Mesothelial cell of epicardium (in vitro differentiated cells): ENCODE results near the gene RBM20. TPM values are rescaled to one million over a fixed set of nuclear protein-coding genes. Genes with fewer than 3 reads are reported as not detected.
"Not testable (repeated sequence)": the region's sequence is repeated elsewhere in the genome, so short reads cannot be mapped to it uniquely, and the experiment has no call there.

Experiments
- DNase-seq, 2 experiments: peaks; one replicate each; pipeline ENCODE4 v3.0.0; 2021; ENCODE audit warnings: low spot score in 2 of 2; ENCODE audit not compliant: unreplicated experiment in 2 of 2
- H3K27ac Mint-ChIP-seq: 2 replicates; pipeline ENCODE4 v1.8.0; 2021; ENCODE audit warnings: mixed read lengths
- H3K27me3 Mint-ChIP-seq: 2 replicates; pipeline ENCODE4 v1.8.0; 2021; ENCODE audit warnings: low read depth, mixed read lengths
- H3K36me3 Mint-ChIP-seq: 2 replicates; pipeline ENCODE4 v1.8.0; 2021; ENCODE audit warnings: mixed read lengths
- H3K4me1 Mint-ChIP-seq: 2 replicates; pipeline ENCODE4 v1.8.0; 2021; ENCODE audit warnings: mixed read lengths
- H3K4me3 Mint-ChIP-seq: 2 replicates; pipeline ENCODE4 v1.8.0; 2021; ENCODE audit warnings: mild to moderate bottlenecking, moderate library complexity, mixed read lengths
- H3K9me3 Mint-ChIP-seq: 2 replicates; pipeline ENCODE4 v1.8.0; 2021; ENCODE audit warnings: mixed read lengths
- total RNA-seq: library from RNA; stranded (reverse); gene quantifications from 3 replicates; pipeline ENCODE4 v1.2.1, GENCODE V29; 2021
- TF ChIP-seq, protein P1 (sequence below): fragments of 200-600 bp; sonication (generic); IDR thresholded peaks from one replicate; pipeline ENCODE4 v1.5.0; 2021; ENCODE audit warnings: antibody characterized with exemption; ENCODE audit not compliant: unreplicated experiment

The RBM20 gene
- total RNA-seq, 1 donor from 2014 or later: 23.3 TPM

DNA sequence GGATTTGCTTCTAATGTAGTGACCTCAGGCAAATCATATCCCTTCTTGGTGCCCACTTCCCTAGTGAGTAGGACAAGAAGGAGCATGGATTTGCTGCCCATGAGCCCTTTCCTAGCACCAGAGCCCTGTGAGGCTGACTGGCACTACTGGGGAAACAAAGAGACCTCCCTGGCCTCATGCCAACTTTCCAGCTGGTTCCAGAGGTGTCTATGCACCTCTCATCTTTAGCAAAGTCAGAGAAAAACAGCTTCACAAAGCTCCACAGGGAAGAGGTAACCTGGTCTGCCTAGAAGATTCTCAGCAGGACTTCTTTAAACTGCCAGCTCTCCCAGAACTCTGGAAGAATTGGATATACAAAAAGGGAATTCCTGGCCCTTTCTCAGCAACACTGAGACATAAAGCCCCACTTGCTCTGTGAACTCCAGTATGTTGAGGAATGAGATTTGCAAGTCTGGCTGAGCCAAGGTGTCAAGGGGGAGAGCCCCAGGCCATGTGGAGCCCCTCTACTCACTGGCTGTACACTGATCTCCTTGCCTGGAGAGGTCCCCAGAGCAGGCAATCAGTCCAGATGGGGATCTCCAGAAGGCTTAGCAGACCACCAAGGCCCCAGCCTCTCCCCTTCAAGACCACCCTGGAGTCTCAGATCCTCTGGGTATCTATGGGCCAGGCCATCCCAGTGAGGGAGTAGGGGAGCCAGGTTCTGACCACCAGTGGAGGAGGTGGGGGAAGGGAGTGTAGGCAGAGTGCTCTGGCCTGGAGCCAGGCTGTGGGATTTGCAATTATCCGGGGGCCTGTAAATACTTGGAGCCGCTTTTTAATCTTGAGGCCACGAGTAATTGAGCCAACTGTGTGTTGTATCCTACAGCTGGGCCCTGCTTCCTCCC is 24.4 kb upstream of the RBM20 start:
- no peak for DNase-seq
- H3K27ac Mint-ChIP-seq: peak overlapping the region; percentile 47
- H3K4me3 Mint-ChIP-seq: no peak overlapping the region
- peaks cover 7% of the 10 kb centered on the region for H3K9me3 Mint-ChIP-seq
- peaks cover 16% of the 10 kb centered on the region for H3K4me1 Mint-ChIP-seq
- no peaks in the 10 kb centered on the region for H3K36me3 Mint-ChIP-seq
- H3K27me3 Mint-ChIP-seq: no peaks in the 10 kb centered on the region
- TF ChIP-seq, protein P1, sequence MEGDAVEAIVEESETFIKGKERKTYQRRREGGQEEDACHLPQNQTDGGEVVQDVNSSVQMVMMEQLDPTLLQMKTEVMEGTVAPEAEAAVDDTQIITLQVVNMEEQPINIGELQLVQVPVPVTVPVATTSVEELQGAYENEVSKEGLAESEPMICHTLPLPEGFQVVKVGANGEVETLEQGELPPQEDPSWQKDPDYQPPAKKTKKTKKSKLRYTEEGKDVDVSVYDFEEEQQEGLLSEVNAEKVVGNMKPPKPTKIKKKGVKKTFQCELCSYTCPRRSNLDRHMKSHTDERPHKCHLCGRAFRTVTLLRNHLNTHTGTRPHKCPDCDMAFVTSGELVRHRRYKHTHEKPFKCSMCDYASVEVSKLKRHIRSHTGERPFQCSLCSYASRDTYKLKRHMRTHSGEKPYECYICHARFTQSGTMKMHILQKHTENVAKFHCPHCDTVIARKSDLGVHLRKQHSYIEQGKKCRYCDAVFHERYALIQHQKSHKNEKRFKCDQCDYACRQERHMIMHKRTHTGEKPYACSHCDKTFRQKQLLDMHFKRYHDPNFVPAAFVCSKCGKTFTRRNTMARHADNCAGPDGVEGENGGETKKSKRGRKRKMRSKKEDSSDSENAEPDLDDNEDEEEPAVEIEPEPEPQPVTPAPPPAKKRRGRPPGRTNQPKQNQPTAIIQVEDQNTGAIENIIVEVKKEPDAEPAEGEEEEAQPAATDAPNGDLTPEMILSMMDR: no peak

DNA sequence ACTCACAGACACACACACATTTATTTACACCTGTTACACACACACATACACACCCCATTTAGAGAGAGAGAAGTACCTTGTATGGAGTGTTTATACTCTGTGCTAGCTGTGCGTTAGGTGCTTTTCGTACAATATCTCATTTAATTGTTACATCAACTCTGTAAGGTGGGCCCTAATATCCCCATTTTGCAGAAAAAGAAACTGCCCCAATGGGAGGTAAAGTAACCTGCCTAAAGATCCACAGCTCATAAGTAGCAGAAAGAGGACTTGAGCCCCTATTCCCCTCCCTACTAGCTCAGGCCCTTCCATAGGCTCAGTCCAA is 23.8 kb upstream of the RBM20 start:
- peaks cover 7% of the 10 kb centered on the region for H3K9me3 Mint-ChIP-seq
- no peaks in the 10 kb centered on the region for H3K36me3 Mint-ChIP-seq
- H3K27ac Mint-ChIP-seq: peak overlapping the region; percentile 47
- H3K4me3 Mint-ChIP-seq: no peak overlapping the region
- TF ChIP-seq, protein P1: no peak
- DNase-seq: no peak
- H3K4me1 Mint-ChIP-seq: peaks cover 13% of the 10 kb centered on the region
- H3K27me3 Mint-ChIP-seq: no peaks in the 10 kb centered on the region

DNA sequence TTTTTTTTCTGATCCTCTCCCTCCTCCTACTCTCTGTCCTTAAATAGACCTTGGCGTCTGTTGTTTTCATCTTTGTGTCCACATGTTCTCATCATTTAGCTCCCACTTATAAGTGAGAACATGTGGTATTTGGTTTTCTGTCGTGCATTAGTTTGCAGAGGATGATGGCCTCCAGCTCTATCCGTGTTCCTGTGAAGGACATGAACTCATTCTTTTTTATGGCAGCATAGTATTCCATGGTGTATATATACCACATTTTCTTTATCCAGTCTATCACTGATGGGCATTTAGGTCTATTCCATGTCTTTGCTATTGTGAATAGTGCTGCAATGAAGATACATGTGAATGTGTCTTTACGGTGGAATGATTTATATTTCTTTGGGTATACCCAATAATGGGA is 20.8 kb upstream of the RBM20 start:
- H3K4me3 Mint-ChIP-seq, H3K27ac Mint-ChIP-seq, DNase-seq, H3K36me3 Mint-ChIP-seq, H3K27me3 Mint-ChIP-seq: not testable (repeated sequence)
- H3K9me3 Mint-ChIP-seq: peaks cover 11% of the 10 kb centered on the region
- H3K4me1 Mint-ChIP-seq: peaks cover 13% of the 10 kb centered on the region

DNA sequence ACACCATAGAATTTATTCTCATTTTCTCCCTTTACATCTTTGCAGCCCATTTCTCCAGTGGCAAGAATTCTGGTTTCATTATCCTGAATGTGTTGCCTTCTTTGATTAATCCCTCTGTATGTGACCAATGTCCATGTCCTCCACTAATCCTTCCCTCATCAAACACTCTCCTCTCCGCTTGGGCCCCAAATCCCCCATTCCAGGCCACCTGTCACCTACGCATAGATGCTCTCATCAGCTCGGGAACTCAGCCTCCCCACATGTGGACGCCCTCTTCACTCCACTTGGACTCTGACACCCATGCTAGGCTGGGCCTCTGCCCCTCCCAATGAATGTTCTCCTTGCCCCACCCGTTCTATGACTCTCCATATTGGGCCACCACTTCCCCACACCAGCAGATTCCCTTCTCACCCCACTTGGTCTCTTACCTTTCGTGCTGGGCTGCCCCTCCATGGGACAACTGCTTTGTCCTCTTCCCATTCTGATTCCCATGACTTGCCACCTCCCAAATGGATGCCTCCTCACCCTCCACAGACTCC is 18.7 kb upstream of the RBM20 start:
- Mint-ChIP-seq H3K9me3 (peaks cover 13% of the 10 kb centered on the region), H3K4me1 (peaks cover 12% of the 10 kb centered on the region), H3K4me3 (no peak overlapping the region), H3K27ac (no peak overlapping the region), H3K36me3 (no peaks in the 10 kb centered on the region), H3K27me3 (no peaks in the 10 kb centered on the region)
- no peak for DNase-seq
- TF ChIP-seq, protein P1: no peak

DNA sequence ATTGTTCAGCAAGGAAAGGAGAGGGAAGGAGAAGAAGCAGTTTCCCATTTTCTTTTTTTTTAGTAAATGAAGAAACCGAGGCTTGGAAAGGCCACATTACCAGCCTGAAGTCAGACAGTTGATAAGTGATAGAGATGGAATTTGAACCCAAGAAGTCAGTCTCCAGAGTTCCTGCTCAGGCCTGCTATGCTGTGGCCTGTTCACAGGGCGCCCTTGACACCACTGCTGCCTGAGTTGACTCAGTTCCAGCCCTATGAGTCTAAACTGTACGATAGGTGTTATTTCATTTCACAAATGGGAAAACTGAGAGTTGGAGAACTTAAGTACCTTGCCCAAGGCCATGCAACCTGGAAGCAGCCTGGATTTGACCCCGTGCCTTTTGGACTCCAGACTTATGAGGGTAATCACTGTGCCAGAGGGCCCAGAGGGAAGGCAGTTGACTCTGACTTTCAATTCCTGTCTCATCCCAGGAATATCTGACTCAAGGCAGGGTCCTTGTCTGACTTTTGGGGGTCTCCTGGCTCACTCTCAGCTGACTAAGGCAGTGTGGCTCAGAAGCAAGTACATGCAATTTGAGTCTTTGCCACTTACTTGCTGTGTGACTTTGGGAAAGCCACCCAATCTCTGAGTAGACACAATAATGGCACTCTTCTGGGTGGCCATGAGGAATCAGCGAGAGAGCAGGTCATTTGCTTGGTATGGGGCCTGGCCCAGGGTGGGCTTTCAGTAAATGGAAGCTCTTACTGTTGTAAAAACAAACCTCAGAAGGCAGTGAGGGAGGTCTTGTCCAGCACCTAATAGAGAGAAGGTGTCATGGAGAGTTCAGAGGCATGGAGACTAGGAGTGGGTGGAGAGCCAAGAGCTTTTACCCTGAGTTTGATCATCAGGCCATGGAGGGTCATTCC is 17.9 kb upstream of the RBM20 start:
- H3K36me3 Mint-ChIP-seq: no peaks in the 10 kb centered on the region
- DNase-seq: no peak
- H3K4me3 Mint-ChIP-seq: no peak overlapping the region
- H3K27ac Mint-ChIP-seq: no peak overlapping the region
- no peaks in the 10 kb centered on the region for H3K27me3 Mint-ChIP-seq
- H3K9me3 Mint-ChIP-seq: peaks cover 13% of the 10 kb centered on the region
- H3K4me1 Mint-ChIP-seq: peaks cover 12% of the 10 kb centered on the region
- TF ChIP-seq, protein P1: no peak
